Measurements from ENCODE around the gene HOXD3. TPM values are rescaled to one million over a fixed set of nuclear protein-coding genes. Genes with fewer than 3 reads are reported as not detected.

The HOXD3 gene
- total and polyA plus RNA-seq, 9 of the 15 experiments (the other 6 are each of a cell fraction or from before 2014, with no cell fraction given): not detected

- no peak overlapping the region for H3K4me3 ChIP-seq
- FAIRE-seq (peak; percentile 26), ATAC-seq (no peak), DNase-seq (ENCODE audit: extremely low read depth in 1 of 4, low spot score in 3 of 4) (no peak)
- no peaks in the 10 kb centered on the region for H3K9me1 ChIP-seq (ENCODE audit: control insufficient read depth, insufficient read depth, low read length)
- TF ChIP-seq ZNF277 (CRISPR knock-in tag; IDR thresholded peaks at IDR 0.05; ENCODE audit: borderline replicate concordance): no peak
- TF ChIP-seq SMARCE1 (IDR thresholded peaks at IDR 0.05): no peak
- no peak for TF ChIP-seq TOE1 (IDR thresholded peaks at IDR 0.05; ENCODE audit: borderline replicate concordance)
- no peak for TF ChIP-seq TOE1 (CRISPR knock-in tag; IDR thresholded peaks at IDR 0.05; ENCODE audit: borderline replicate concordance, low read depth)
- TF ChIP-seq CBX8 (IDR thresholded peaks at IDR 0.05; ENCODE audit: borderline replicate concordance, extremely low read depth, low read depth, low read length, poor library complexity, severe bottlenecking): no peak
- TF ChIP-seq ZNF263 (CRISPR knock-in tag; IDR thresholded peaks at IDR 0.05; ENCODE audit: borderline replicate concordance): no peak
- no peak for TF ChIP-seq HDAC6 (IDR thresholded peaks at IDR 0.05; ENCODE audit: low read depth, low read length)
- no peak for TF ChIP-seq JUN (IDR thresholded peaks at IDR 0.05; ENCODE audit: borderline replicate concordance, low read depth, low read length)
- TF ChIP-seq JUN (CRISPR knock-in tag; IDR thresholded peaks at IDR 0.05; ENCODE audit: borderline replicate concordance): no peak
- TF ChIP-seq ZFP1 (CRISPR knock-in tag; IDR thresholded peaks at IDR 0.05): no peak
- no peak for TF ChIP-seq RB1 (IDR thresholded peaks at IDR 0.05; ENCODE audit: low read depth)
- TF ChIP-seq, protein P1, sequence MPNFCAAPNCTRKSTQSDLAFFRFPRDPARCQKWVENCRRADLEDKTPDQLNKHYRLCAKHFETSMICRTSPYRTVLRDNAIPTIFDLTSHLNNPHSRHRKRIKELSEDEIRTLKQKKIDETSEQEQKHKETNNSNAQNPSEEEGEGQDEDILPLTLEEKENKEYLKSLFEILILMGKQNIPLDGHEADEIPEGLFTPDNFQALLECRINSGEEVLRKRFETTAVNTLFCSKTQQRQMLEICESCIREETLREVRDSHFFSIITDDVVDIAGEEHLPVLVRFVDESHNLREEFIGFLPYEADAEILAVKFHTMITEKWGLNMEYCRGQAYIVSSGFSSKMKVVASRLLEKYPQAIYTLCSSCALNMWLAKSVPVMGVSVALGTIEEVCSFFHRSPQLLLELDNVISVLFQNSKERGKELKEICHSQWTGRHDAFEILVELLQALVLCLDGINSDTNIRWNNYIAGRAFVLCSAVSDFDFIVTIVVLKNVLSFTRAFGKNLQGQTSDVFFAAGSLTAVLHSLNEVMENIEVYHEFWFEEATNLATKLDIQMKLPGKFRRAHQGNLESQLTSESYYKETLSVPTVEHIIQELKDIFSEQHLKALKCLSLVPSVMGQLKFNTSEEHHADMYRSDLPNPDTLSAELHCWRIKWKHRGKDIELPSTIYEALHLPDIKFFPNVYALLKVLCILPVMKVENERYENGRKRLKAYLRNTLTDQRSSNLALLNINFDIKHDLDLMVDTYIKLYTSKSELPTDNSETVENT (CRISPR knock-in tag; IDR thresholded peaks at IDR 0.05): no peak
- no peak for TF ChIP-seq ZNF445 (CRISPR knock-in tag; IDR thresholded peaks at IDR 0.05; ENCODE audit: low read depth)
- no peak for TF ChIP-seq EZH2 (IDR thresholded peaks at IDR 0.05; ENCODE audit: borderline replicate concordance, low read depth, low read length)
- no peak for TF ChIP-seq XRCC5 (IDR thresholded peaks at IDR 0.05; ENCODE audit: low read depth, low read length)
- TF ChIP-seq SAFB (IDR thresholded peaks at IDR 0.05; ENCODE audit: borderline replicate concordance, low read depth, low read length): no peak
- no peak for TF ChIP-seq ZNF707 (CRISPR knock-in tag; conservative IDR thresholded peaks at IDR 0.05)
- TF ChIP-seq DDX20 (tag; IDR thresholded peaks at IDR 0.05; ENCODE audit: low read depth): no peak
- no peak for TF ChIP-seq PHF21A (IDR thresholded peaks at IDR 0.05; ENCODE audit: borderline replicate concordance, low read depth)
- H3K27me3 ChIP-seq (ENCODE audit: control insufficient read depth in 2 of 2, insufficient read depth in 2 of 2, low read length in 2 of 2): peaks cover 47 to 72% of the 10 kb centered on the region in 2 experiments
- peaks cover 0 to 23% of the 10 kb centered on the region in 2 experiments; a peak in 2 of 5 replicates for H3K4me1 ChIP-seq (replicated peaks in 1 of 2; ENCODE audit: control insufficient read depth in 2 of 2, insufficient read depth in 2 of 2, low read length in 2 of 2)
- WGBS (ENCODE audit: insufficient coverage, low coverage, missing lambda C conversion rate): 0% methylated on average over 4 of the region's 4 CpGs
- in situ Hi-C loops (cut with MboI): loop anchor here (25.0 kb wide), 2 partner anchors 678 to 1628 kb away; no protein-coding TSS in a partner anchor
- BruUV-seq (replicated peaks): no TSS peak
- H3K79me2 ChIP-seq (ENCODE audit: control insufficient read depth, insufficient read depth, low read length): no peaks in the 10 kb centered on the region
- ChIA-PET CTCF (ENCODE audit: low intra/inter-chr PET ratio) (interaction anchor here (0.6 kb wide), 1 partner anchor 895 kb away, joined by 3 read pairs; no protein-coding TSS in a partner anchor), POLR2A (interaction anchor here (2.3 kb wide), 1 partner anchor 321 kb away, joined by 5 read pairs; no protein-coding TSS in a partner anchor)
- H3K4me2 ChIP-seq (ENCODE audit: insufficient read depth, low read length): no peak overlapping the region
- H3K9me3 ChIP-seq (replicated peaks; ENCODE audit: control insufficient read depth, insufficient read depth, low read depth, low read length): no peaks in the 10 kb centered on the region
- 0 out of 2 replicates have a peak, but pooled peaks cover 2% of the 10 kb centered on the region for H4K20me1 ChIP-seq (replicated peaks; ENCODE audit: control insufficient read depth, insufficient read depth, low read length)
- H2AFZ ChIP-seq (ENCODE audit: low read depth, low read length): no peak overlapping the region
- intact Hi-C loops (cut with micrococcal nuclease): no loop called here
- H3K9ac ChIP-seq (ENCODE audit: insufficient read depth in 1 of 2, low read depth in 2 of 2, low read length in 2 of 2): no peak overlapping the region
- no peak overlapping the region for H3K27ac ChIP-seq (ENCODE audit: extremely low read depth, low read depth, low read length)
- no peaks in the 10 kb centered on the region for H3K36me3 ChIP-seq (ENCODE audit: control insufficient read depth, insufficient read depth, low read length)
Observed at GRCh38 chr2:176134035-176134434, 23.1 kb upstream of the HOXD3 start.

All from K562 (cell line).